ENCODE measurements around the gene SLC49A4.

The SLC49A4 gene

DNA sequence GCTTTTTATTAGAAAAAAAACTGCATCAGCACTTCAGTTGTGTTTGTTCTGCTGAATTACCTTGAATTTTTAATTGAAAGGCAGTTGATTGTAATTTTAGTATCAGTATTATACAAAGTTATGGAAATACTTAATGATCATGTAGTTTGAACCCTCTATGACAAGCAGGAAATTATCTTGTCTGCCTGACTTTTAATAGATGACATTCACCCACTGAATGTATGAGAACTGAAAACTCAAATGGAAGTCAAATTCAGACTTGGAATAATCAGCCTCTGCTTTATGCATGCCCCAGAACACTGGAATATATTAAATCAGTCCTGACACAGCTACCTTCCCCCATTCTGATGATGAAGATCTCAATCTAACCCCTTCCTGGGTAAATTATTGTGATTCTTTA, 73.5 kb downstream of the SLC49A4 start:
- Histone ChIP-seq H3K4me1 (ENCODE audit: control insufficient read depth in 1 of 2, insufficient read depth in 2 of 2, low read length in 2 of 2) (no peaks in the 10 kb centered on the region), H3K27me3 (ENCODE audit: insufficient read depth, low read length) (no peaks in the 10 kb centered on the region), H3K23ac (ENCODE audit: low read length) (no peak overlapping the region), H4K91ac (ENCODE audit: low read depth, low read length) (no peak overlapping the region), H4K8ac (ENCODE audit: low read depth, low read length) (no peak overlapping the region), H2BK120ac (ENCODE audit: insufficient read depth, low read length, poor library complexity) (no peak overlapping the region), H3K4ac (ENCODE audit: low read depth, low read length) (no peak overlapping the region), H4K12ac (ENCODE audit: low read depth, low read length) (no peak overlapping the region), H2BK12ac (ENCODE audit: low read length) (no peak overlapping the region), H3K9me3 (ENCODE audit: insufficient read depth, low read depth, low read length) (no peaks in the 10 kb centered on the region), H3K4me2 (ENCODE audit: low read length) (no peak overlapping the region), H3K14ac (ENCODE audit: low read length) (no peak overlapping the region), H3K27ac (ENCODE audit: low read depth, low read length) (no peak overlapping the region), H3K79me1 (ENCODE audit: low read length) (no peaks in the 10 kb centered on the region), H3K36me3 (ENCODE audit: control insufficient read depth in 1 of 2, insufficient read depth in 2 of 2, low read length in 2 of 2) (peaks cover 0 to 2% of the 10 kb centered on the region in 2 experiments), H3K18ac (ENCODE audit: low read length) (no peak overlapping the region), H3K4me3 (ENCODE audit: low read depth, low read length) (no peak overlapping the region), H2AFZ (ENCODE audit: insufficient read depth, low read length, poor library complexity) (no peak overlapping the region), H2AK5ac (ENCODE audit: low read length) (no peak overlapping the region), H2BK5ac (ENCODE audit: low read depth, low read length, poor library complexity) (no peak overlapping the region), H3K9ac (ENCODE audit: low read length) (no peak overlapping the region), H3K79me2 (ENCODE audit: control insufficient read depth, insufficient read depth, low read length, poor library complexity) (no peaks in the 10 kb centered on the region)
- no peak for DNase-seq

DNA sequence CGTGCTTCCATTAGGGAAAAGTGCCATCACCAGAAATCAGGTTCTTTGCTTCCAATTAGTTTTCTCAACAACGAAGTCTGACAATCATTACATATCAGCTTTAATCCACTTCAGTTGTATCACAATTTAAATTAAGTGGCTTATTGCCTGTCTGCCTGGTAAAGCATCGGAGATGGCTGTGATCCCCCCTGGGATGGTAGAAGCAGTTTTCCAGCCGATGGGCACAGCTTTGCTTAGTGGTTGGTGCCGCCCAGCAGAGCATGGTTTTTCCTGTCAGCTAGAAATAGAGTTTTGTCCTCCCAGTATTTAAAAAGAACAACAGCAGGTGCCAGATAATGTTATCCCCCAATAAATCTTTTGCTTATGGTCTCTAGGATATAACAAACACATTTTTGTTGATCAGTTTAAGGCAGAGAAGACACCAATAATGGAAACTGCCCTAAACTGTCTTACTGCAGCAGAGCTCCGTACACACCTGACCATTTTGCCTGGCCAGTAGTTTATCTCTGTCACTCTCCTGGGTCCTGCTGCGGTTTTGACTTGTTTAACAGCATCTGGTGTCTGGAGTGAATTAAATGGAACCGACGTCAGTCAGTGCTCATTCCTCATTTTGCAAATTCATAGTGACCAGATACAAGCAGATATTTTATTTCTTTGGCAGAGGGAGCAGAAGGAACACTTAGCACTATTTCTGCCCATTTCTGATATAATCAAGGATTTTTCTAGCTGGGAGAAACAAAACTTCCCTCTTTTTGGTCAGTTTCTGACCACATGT, 79.1 kb downstream of the SLC49A4 start:
- Histone ChIP-seq H3K4me2 (ENCODE audit: low read length) (no peak overlapping the region), H2BK120ac (ENCODE audit: insufficient read depth, low read length, poor library complexity) (no peak overlapping the region), H3K27me3 (ENCODE audit: insufficient read depth, low read length) (no peaks in the 10 kb centered on the region), H3K9me3 (ENCODE audit: insufficient read depth, low read depth, low read length) (no peaks in the 10 kb centered on the region), H2AFZ (ENCODE audit: insufficient read depth, low read length, poor library complexity) (no peak overlapping the region), H3K14ac (ENCODE audit: low read length) (no peak overlapping the region), H4K91ac (ENCODE audit: low read depth, low read length) (no peak overlapping the region), H3K36me3 (ENCODE audit: control insufficient read depth in 1 of 2, insufficient read depth in 2 of 2, low read length in 2 of 2) (peaks cover 0 to 4% of the 10 kb centered on the region in 2 experiments), H3K27ac (ENCODE audit: low read depth, low read length) (no peak overlapping the region), H2BK12ac (ENCODE audit: low read length) (no peak overlapping the region), H3K79me2 (ENCODE audit: control insufficient read depth, insufficient read depth, low read length, poor library complexity) (no peaks in the 10 kb centered on the region), H2AK5ac (ENCODE audit: low read length) (no peak overlapping the region), H3K4me3 (ENCODE audit: low read depth, low read length) (no peak overlapping the region), H3K4me1 (ENCODE audit: control insufficient read depth in 1 of 2, insufficient read depth in 2 of 2, low read length in 2 of 2) (no peaks in the 10 kb centered on the region), H3K79me1 (ENCODE audit: low read length) (no peaks in the 10 kb centered on the region), H3K18ac (ENCODE audit: low read length) (no peak overlapping the region), H3K4ac (ENCODE audit: low read depth, low read length) (no peak overlapping the region), H3K23ac (ENCODE audit: low read length) (no peak overlapping the region), H4K12ac (ENCODE audit: low read depth, low read length) (no peak overlapping the region), H4K8ac (ENCODE audit: low read depth, low read length) (no peak overlapping the region), H3K9ac (ENCODE audit: low read length) (no peak overlapping the region), H2BK5ac (ENCODE audit: low read depth, low read length, poor library complexity) (no peak overlapping the region)
- no peak for DNase-seq
- no CpG with 5 or more reads among the region's 9 CpGs for WGBS (ENCODE audit: extremely low coverage, insufficient coverage, insufficient read length)

DNA sequence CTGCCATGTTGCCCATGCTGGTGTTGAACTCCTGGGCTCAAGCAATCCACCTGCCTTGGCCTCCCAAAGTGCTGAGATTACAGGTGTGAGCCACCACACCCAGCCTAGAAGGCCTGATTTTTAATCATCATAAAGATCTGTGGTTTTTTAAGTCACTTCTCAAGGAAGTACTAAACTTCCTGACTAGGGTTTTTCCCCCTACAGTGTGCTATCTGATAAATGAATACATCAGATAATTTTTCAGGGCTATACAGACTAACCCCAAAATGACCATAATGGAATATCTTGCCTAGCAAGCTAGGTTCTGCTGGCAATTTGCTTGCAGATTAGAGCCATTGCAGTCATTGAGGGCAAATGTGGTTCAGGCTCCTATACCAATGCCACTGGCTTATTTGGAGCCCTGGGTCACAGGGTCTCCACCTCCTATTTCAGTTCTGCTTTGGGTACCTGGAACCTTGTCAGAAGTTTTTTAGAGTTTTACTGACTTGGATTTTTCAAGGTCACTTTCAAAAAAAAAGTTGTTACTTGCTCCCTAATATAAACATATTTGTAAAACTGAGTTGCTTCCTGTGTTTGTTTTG, 80.8 kb downstream of the SLC49A4 start:
- H3K27me3 ChIP-seq (ENCODE audit: insufficient read depth, low read length) = no peaks in the 10 kb centered on the region
- no peak overlapping the region for H3K18ac ChIP-seq (ENCODE audit: low read length)
- H3K9me3 ChIP-seq (ENCODE audit: insufficient read depth, low read depth, low read length) = no peaks in the 10 kb centered on the region
- H2AFZ ChIP-seq (ENCODE audit: insufficient read depth, low read length, poor library complexity) = no peak overlapping the region
- no peak overlapping the region for H3K14ac ChIP-seq (ENCODE audit: low read length)
- H3K4ac ChIP-seq (ENCODE audit: low read depth, low read length) = no peak overlapping the region
- no peak overlapping the region for H2BK5ac ChIP-seq (ENCODE audit: low read depth, low read length, poor library complexity)
- H3K27ac ChIP-seq (ENCODE audit: low read depth, low read length) = no peak overlapping the region
- no peak overlapping the region for H3K9ac ChIP-seq (ENCODE audit: low read length)
- no peak overlapping the region for H3K4me2 ChIP-seq (ENCODE audit: low read length)
- H3K79me1 ChIP-seq (ENCODE audit: low read length) = no peaks in the 10 kb centered on the region
- H3K36me3 ChIP-seq (ENCODE audit: control insufficient read depth in 1 of 2, insufficient read depth in 2 of 2, low read length in 2 of 2) = peaks cover 1 to 5% of the 10 kb centered on the region in 2 experiments
- no peak overlapping the region for H4K8ac ChIP-seq (ENCODE audit: low read depth, low read length)
- H3K79me2 ChIP-seq (ENCODE audit: control insufficient read depth, insufficient read depth, low read length, poor library complexity) = no peaks in the 10 kb centered on the region
- H3K4me3 ChIP-seq (ENCODE audit: low read depth, low read length) = no peak overlapping the region
- no peak overlapping the region for H2AK5ac ChIP-seq (ENCODE audit: low read length)
- no peak overlapping the region for H3K23ac ChIP-seq (ENCODE audit: low read length)
- no peak overlapping the region for H2BK120ac ChIP-seq (ENCODE audit: insufficient read depth, low read length, poor library complexity)
- no peak overlapping the region for H2BK12ac ChIP-seq (ENCODE audit: low read length)
- H3K4me1 ChIP-seq (ENCODE audit: control insufficient read depth in 1 of 2, insufficient read depth in 2 of 2, low read length in 2 of 2) = no peaks in the 10 kb centered on the region
- no peak for DNase-seq
- H4K12ac ChIP-seq (ENCODE audit: low read depth, low read length) = no peak overlapping the region
- no peak overlapping the region for H4K91ac ChIP-seq (ENCODE audit: low read depth, low read length)

DNA sequence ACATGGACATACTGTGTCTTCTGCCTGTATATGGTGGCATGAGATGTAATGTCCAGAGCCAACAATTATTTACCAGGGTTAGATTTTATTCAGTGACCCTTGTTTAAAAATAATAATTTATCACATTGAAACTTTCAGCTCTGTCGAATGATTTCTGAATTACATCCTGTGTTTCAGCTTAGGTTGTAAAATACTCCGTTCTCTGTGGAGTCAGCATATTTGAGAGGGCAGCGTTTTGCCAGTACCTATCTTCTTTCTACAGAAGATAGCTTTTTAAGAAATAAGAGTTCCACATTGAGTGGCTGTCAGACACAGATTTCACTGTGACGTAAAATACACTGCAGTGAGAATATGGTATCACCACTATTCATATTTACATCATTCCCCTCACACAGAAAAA, 85.3 kb downstream of the SLC49A4 start:
- peaks cover 3 to 8% of the 10 kb centered on the region in 2 experiments for H3K36me3 ChIP-seq (ENCODE audit: control insufficient read depth in 1 of 2, insufficient read depth in 2 of 2, low read length in 2 of 2)
- no CpG with 5 or more reads among the region's 4 CpGs for WGBS (ENCODE audit: extremely low coverage, insufficient coverage, insufficient read length)
- no peak for DNase-seq
- H4K8ac ChIP-seq (ENCODE audit: low read depth, low read length) = no peak overlapping the region
- no peaks in the 10 kb centered on the region for H3K4me1 ChIP-seq (ENCODE audit: control insufficient read depth in 1 of 2, insufficient read depth in 2 of 2, low read length in 2 of 2)
- H3K9ac ChIP-seq (ENCODE audit: low read length) = no peak overlapping the region
- no peak overlapping the region for H3K27ac ChIP-seq (ENCODE audit: low read depth, low read length)
- no peak overlapping the region for H2BK12ac ChIP-seq (ENCODE audit: low read length)
- no peaks in the 10 kb centered on the region for H3K79me1 ChIP-seq (ENCODE audit: low read length)
- no peak overlapping the region for H4K12ac ChIP-seq (ENCODE audit: low read depth, low read length)
- no peak overlapping the region for H2BK5ac ChIP-seq (ENCODE audit: low read depth, low read length, poor library complexity)
- H3K23ac ChIP-seq (ENCODE audit: low read length) = no peak overlapping the region
- H3K79me2 ChIP-seq (ENCODE audit: control insufficient read depth, insufficient read depth, low read length, poor library complexity) = no peaks in the 10 kb centered on the region
- no peak overlapping the region for H3K18ac ChIP-seq (ENCODE audit: low read length)
- H2BK120ac ChIP-seq (ENCODE audit: insufficient read depth, low read length, poor library complexity) = no peak overlapping the region
- H2AFZ ChIP-seq (ENCODE audit: insufficient read depth, low read length, poor library complexity) = no peak overlapping the region
- H3K14ac ChIP-seq (ENCODE audit: low read length) = no peak overlapping the region
- no peak overlapping the region for H3K4me3 ChIP-seq (ENCODE audit: low read depth, low read length)
- no peaks in the 10 kb centered on the region for H3K9me3 ChIP-seq (ENCODE audit: insufficient read depth, low read depth, low read length)
- H3K27me3 ChIP-seq (ENCODE audit: insufficient read depth, low read length) = no peaks in the 10 kb centered on the region
- no peak overlapping the region for H2AK5ac ChIP-seq (ENCODE audit: low read length)
- H3K4ac ChIP-seq (ENCODE audit: low read depth, low read length) = no peak overlapping the region
- H4K91ac ChIP-seq (ENCODE audit: low read depth, low read length) = no peak overlapping the region
- no peak overlapping the region for H3K4me2 ChIP-seq (ENCODE audit: low read length)

All from trophoblast cell (in vitro differentiated cells and primary cell).